GM18873 (cell line): Measurements from ENCODE around the gene SSC4D.
A peak's percentile ranks its signal among the peaks of the same experiment; 100 is the strongest.
"Not testable (repeated sequence)": the region's sequence is repeated elsewhere in the genome, so short reads cannot be mapped to it uniquely, and the experiment has no call there.

ENCODE experiments used
- ATAC-seq: cut with Tn5 transposase; IDR thresholded peaks from one replicate; pipeline ENCODE4 v1.9.1; 2021; ENCODE audit warnings: mild to moderate bottlenecking, moderate library complexity, moderate number of reproducible peaks; ENCODE audit not compliant: unreplicated experiment, low FRiP score

SSC4D gene

GRCh38 chr7:76423666-76424412 lies 14.3 kb upstream of the SSC4D start:
- no peak for ATAC-seq

- ATAC-seq, result not testable (repeated sequence)
These were observed 11.6 kb upstream of the SSC4D start for GRCh38 chr7:76421097-76421496.

- not testable (repeated sequence) for ATAC-seq
These were observed 8.3 kb upstream of the SSC4D start for GRCh38 chr7:76417654-76418310.

- no peak for ATAC-seq
These were observed 2.8 kb upstream of the SSC4D start for GRCh38 chr7:76412249-76412648.

- ATAC-seq, result no peak
These were observed 2.1 kb upstream of the SSC4D start for GRCh38 chr7:76411626-76412025.

GRCh38 chr7:76408121-76408560 lies 1.4 kb downstream of the SSC4D start:
- ATAC-seq, result no peak

- no peak for ATAC-seq
These were observed 1.8 kb downstream of the SSC4D start for GRCh38 chr7:76407718-76408117.

GRCh38 chr7:76405738-76406137 lies 3.8 kb downstream of the SSC4D start:
- ATAC-seq, result no peak

- ATAC-seq, result no peak
These were observed 5.6 kb downstream of the SSC4D start for GRCh38 chr7:76403780-76404494.

- ATAC-seq, result not testable (repeated sequence)
These were observed 6.4 kb downstream of the SSC4D start for GRCh38 chr7:76403097-76403496.

- ATAC-seq, result no peak
These were observed 9.2 kb downstream of the SSC4D start for GRCh38 chr7:76400248-76400647.

- no peak for ATAC-seq
These were observed 11.9 kb downstream of the SSC4D start for GRCh38 chr7:76397409-76398183.

GRCh38 chr7:76396864-76397263 lies 12.6 kb downstream of the SSC4D start:
- ATAC-seq, result no peak

- no peak for ATAC-seq
These were observed 13.4 kb downstream of the SSC4D start for GRCh38 chr7:76395965-76396726.

GRCh38 chr7:76395605-76395964 lies 13.9 kb downstream of the SSC4D start:
- not testable (repeated sequence) for ATAC-seq

- ATAC-seq, result no peak
These were observed 14.5 kb downstream of the SSC4D start for GRCh38 chr7:76394957-76395356.

- ATAC-seq, result peak; percentile 72
These were observed 16.1 kb downstream of the SSC4D start for GRCh38 chr7:76393116-76394031.

GRCh38 chr7:76392531-76393115 lies 16.9 kb downstream of the SSC4D start:
- ATAC-seq, result no peak

- no peak for ATAC-seq
These were observed 19.4 kb downstream of the SSC4D start for GRCh38 chr7:76390092-76390491.
